HCT116 (cell line): ENCODE measurements around the gene ZAP70. TPM values are rescaled to one million over a fixed set of nuclear protein-coding genes. Genes with fewer than 3 reads are reported as not detected.
"Not testable (repeated sequence)": the region's sequence is repeated elsewhere in the genome, so short reads cannot be mapped to it uniquely, and the experiment has no call there.

Experiments
- ATAC-seq: fragments of 200-7000 bp; cut with Tn5 transposase; 2 replicates; pipeline ENCODE4 v1.9.1; 2020; ENCODE audit warnings: mild to moderate bottlenecking, moderate library complexity
- BruUV-seq: library from RNA; stranded (reverse); fragments of 400-500 nt; replicated peaks from 2 replicates; lab custom pipeline; 2021; lab: Mats Ljungman, UMichigan
- CTCF ChIA-PET: fragments of 300-600 bp; sonication (Branson Sonifier 250); formaldehyde crosslinking; loops from one replicate; lab custom pipeline; 2021; ENCODE audit warnings: antibody characterized with exemption; lab: Charles Lee
- POLR2A ChIA-PET: fragments of 300-600, 350-600 bp; sonication (Branson Sonifier 250); formaldehyde crosslinking; loops from one replicate; lab custom pipeline; 2021; ENCODE audit warnings: antibody characterized with exemption; lab: Charles Lee
- RAD21 ChIA-PET, 2 experiments: fragments of 300-600 bp; sonication (Branson Sonifier 250); formaldehyde crosslinking; loops; one replicate each; lab custom pipeline; 2023; ENCODE audit warnings: low total read pairs in 2 of 2; ENCODE audit not compliant: uncharacterized antibody in 2 of 2, unreplicated experiment in 2 of 2, low non-redundant PET in 1 of 2; lab: Charles Lee
- DNase-seq: peaks from one replicate; pipeline ENCODE4 v3.0.0-alpha.2; 2010; ENCODE audit warnings: low read depth, low spot score
- H2AFZ ChIP-seq: fragments of 200-600 bp; shearing (Covaris generic), sonication (generic); 2 replicates; pipeline ENCODE4 v1.6.1; 2017; ENCODE audit warnings: low read depth, mixed run types, mixed read lengths, antibody characterized with exemption, low read length; ENCODE audit not compliant: poor library complexity, severe bottlenecking
- H3K27ac ChIP-seq: 2 replicates; pipeline ENCODE4 v1.5.1; 2012; ENCODE audit warnings: low read depth, low read length
- H3K27me3 ChIP-seq: fragments of 200-600 bp; sonication (generic); 2 replicates; pipeline ENCODE4 v1.6.1; 2016; ENCODE audit warnings: mixed run types, low read length, mixed read lengths; ENCODE audit not compliant: insufficient read depth
- H3K36me3 ChIP-seq, 2 experiments: fragments of 200-500 bp in 1 of 2; fragments of 200-600 bp in 1 of 2; sonication (Bioruptor generic) in 1 of 2; sonication (generic) in 1 of 2; 2 replicates each; pipeline versions ENCODE4 v1.5.1 to v1.6.1; 2014 to 2016; ENCODE audit warnings: low read length in 2 of 2, inconsistent platforms in 1 of 2, mixed read lengths in 1 of 2, mixed run types in 1 of 2; ENCODE audit not compliant: insufficient read depth in 2 of 2, control insufficient read depth in 1 of 2
- H3K4me1 ChIP-seq, 2 experiments: fragments of 200-600 bp in 1 of 2; sonication (generic) in 1 of 2; 2 replicates each; pipeline versions ENCODE4 v1.5.1 to v1.6.1; 2012 to 2017; ENCODE audit warnings: low read length in 2 of 2, inconsistent platforms in 1 of 2, mild to moderate bottlenecking in 1 of 2, mixed read lengths in 1 of 2, mixed run types in 1 of 2, moderate library complexity in 1 of 2; ENCODE audit not compliant: insufficient read depth in 2 of 2, control insufficient read depth in 1 of 2
- H3K4me2 ChIP-seq: fragments of 200-600 bp; sonication (generic); 2 replicates; pipeline ENCODE4 v1.6.1; 2017; ENCODE audit warnings: mixed run types, low read length, mixed read lengths
- H3K4me3 ChIP-seq, 2 experiments: fragments of 200-600 bp in 1 of 2; sonication (generic) in 1 of 2; replicated peaks in 1 of 2; 2 replicates each; pipeline ENCODE4 v1.5.1; 2011 to 2016; ENCODE audit warnings: low read length in 2 of 2, control low read depth in 1 of 2, low read depth in 1 of 2, mild to moderate bottlenecking in 1 of 2, mixed read lengths in 1 of 2, mixed run types in 1 of 2
- H3K79me2 ChIP-seq: fragments of 200-600 bp; sonication (generic); 2 replicates; pipeline ENCODE4 v1.6.1; 2017; ENCODE audit warnings: mild to moderate bottlenecking, mixed run types, low read length, moderate library complexity, mixed read lengths; ENCODE audit not compliant: insufficient read depth
- H3K9ac ChIP-seq: fragments of 200-600 bp; sonication (generic); 2 replicates; pipeline ENCODE4 v1.6.1; 2016; ENCODE audit warnings: low read length, mixed read lengths
- H3K9me2 ChIP-seq: fragments of 200-600 bp; sonication (generic), shearing (Covaris generic); 2 replicates; pipeline ENCODE4 v1.6.1; 2017; ENCODE audit warnings: mixed run types, mild to moderate bottlenecking, moderate library complexity; ENCODE audit not compliant: insufficient read depth
- H3K9me3 ChIP-seq, 2 experiments: fragments of 200-500 bp in 1 of 2; fragments of 200-600 bp in 1 of 2; sonication (Bioruptor generic) in 1 of 2; sonication (generic) in 1 of 2; 2 replicates each; pipeline ENCODE4 v1.6.1; 2014 to 2017; ENCODE audit warnings: low read length in 2 of 2, mixed read lengths in 2 of 2, inconsistent platforms in 1 of 2, low read depth in 1 of 2, mild to moderate bottlenecking in 1 of 2, mixed run types in 1 of 2, moderate library complexity in 1 of 2; ENCODE audit not compliant: control insufficient read depth in 1 of 2, insufficient read depth in 1 of 2
- H4K20me1 ChIP-seq: fragments of 200-600 bp; sonication (generic), shearing (Covaris generic); 2 replicates; pipeline ENCODE4 v1.6.1; 2017; ENCODE audit warnings: mixed run types, mild to moderate bottlenecking, moderate library complexity; ENCODE audit not compliant: insufficient read depth
- ELF1 ChIP-seq: IDR thresholded peaks from 2 replicates; pipeline ENCODE4 v1.6.1; 2012; ENCODE audit warnings: low read depth, borderline replicate concordance
- EZH2 ChIP-seq: fragments of 200-600 bp; sonication (generic); IDR thresholded peaks from 2 replicates; pipeline ENCODE4 v1.6.1; 2017; ENCODE audit warnings: antibody characterized with exemption, mixed run types
- JUND ChIP-seq: IDR thresholded peaks from 2 replicates; pipeline ENCODE4 v1.6.1; 2012
- POLR2AphosphoS5 ChIP-seq: IDR thresholded peaks from 2 replicates; pipeline ENCODE4 v1.6.1; 2011; ENCODE audit warnings: mild to moderate bottlenecking, low read depth, low read length, moderate library complexity
- RAD21 ChIP-seq: IDR thresholded peaks from 2 replicates; pipeline ENCODE4 v1.6.1; 2012; ENCODE audit warnings: low read depth, mild to moderate bottlenecking
- SIN3A ChIP-seq: IDR thresholded peaks from 2 replicates; pipeline ENCODE4 v1.6.1; 2012; ENCODE audit warnings: low read depth
- TCF7L2 ChIP-seq: IDR thresholded peaks from 2 replicates; pipeline ENCODE4 v1.7.0; 2011; ENCODE audit warnings: borderline replicate concordance, inconsistent platforms; ENCODE audit not compliant: insufficient read depth, insufficient read length; ENCODE audit errors: extremely low read depth
- YY1 ChIP-seq: IDR thresholded peaks from 2 replicates; pipeline ENCODE4 v1.6.1; 2011; ENCODE audit warnings: low read length, low read depth, moderate library complexity, mild to moderate bottlenecking; ENCODE audit not compliant: insufficient replicate concordance; ENCODE audit errors: extremely low read depth
- ZFX ChIP-seq: fragments of 450-650 bp; IDR thresholded peaks from 2 replicates; pipeline ENCODE4 v1.6.1; 2017
- intact Hi-C: fragments of 100-400 bp; cut with micrococcal nuclease; formaldehyde crosslinking; loops from 2 replicates; pipeline ENCODE4 v1.10.0; 2022
- total RNA-seq: library from RNA; stranded (reverse); gene quantifications from one replicate; pipeline ENCODE4 v1.2.1, GENCODE V29; 2021; ENCODE audit not compliant: unreplicated experiment

The ZAP70 gene
- total RNA-seq, 1 experiment from 2014 or later = 0.91 TPM

- no peak for ATAC-seq
- ChIA-PET POLR2A (no interaction called here), CTCF (interaction anchor here (2.0 kb wide), 1 partner anchor 558 kb away, joined by 8 read pairs; no protein-coding TSS in a partner anchor), RAD21 (no interaction called here)
- no TSS peak for BruUV-seq
- Histone ChIP-seq H3K4me3 (no peak overlapping the region), H3K4me2 (no peak overlapping the region), H3K9me3 (no peaks in the 10 kb centered on the region), H2AFZ (no peak overlapping the region), H3K9ac (no peak overlapping the region), H3K36me3 (no peaks in the 10 kb centered on the region), H3K9me2 (no peaks in the 10 kb centered on the region), H4K20me1 (no peaks in the 10 kb centered on the region), H3K27me3 (no peaks in the 10 kb centered on the region), H3K4me1 (peaks cover 0 to 6% of the 10 kb centered on the region in 2 experiments; a peak in 2 of 4 replicates), H3K79me2 (no peaks in the 10 kb centered on the region), H3K27ac (no peak overlapping the region)
- no peak for DNase-seq
- TF ChIP-seq TCF7L2 (no peak), EZH2 (no peak), RAD21 (no peak), POLR2AphosphoS5 (no peak), ELF1 (no peak), JUND (no peak), YY1 (no peak), ZFX (no peak), SIN3A (no peak)
- intact Hi-C loops = no loop called here
Observed at GRCh38 chr2:97711394-97711711, 2.0 kb upstream of the ZAP70 start.

GRCh38 chr2:97712175-97712574 lies 1.2 kb upstream of the ZAP70 start:
- H2AFZ ChIP-seq, H4K20me1 ChIP-seq, ATAC-seq, DNase-seq, CTCF ChIA-PET, H3K9me2 ChIP-seq, H3K79me2 ChIP-seq, H3K9ac ChIP-seq, RAD21 ChIA-PET, H3K27ac ChIP-seq, H3K36me3 ChIP-seq, H3K4me1 ChIP-seq, POLR2A ChIA-PET, H3K4me2 ChIP-seq, H3K9me3 ChIP-seq, intact Hi-C loops, H3K4me3 ChIP-seq, H3K27me3 ChIP-seq, BruUV-seq: not testable (repeated sequence)
